Stimulated activated CD4-positive, alpha-beta T cell treated with anti-CD3 and anti-CD28 coated beads, Interleukin-2, amount 100 ng/mL, for 24 hours (primary cell): ENCODE data around the gene CCR8.
"Not testable (repeated sequence)": the region's sequence is repeated elsewhere in the genome, so short reads cannot be mapped to it uniquely, and the experiment has no call there.

Experiments
- DNase-seq, 2 donors: peaks; one replicate each; pipeline ENCODE4 v3.0.0-alpha.2; 2020

The CCR8 gene

GRCh38 chr3:39351134-39351533, 21.6 kb downstream of the CCR8 start:
- DNase-seq = not testable (repeated sequence)

- not testable (repeated sequence) for DNase-seq
Observed at GRCh38 chr3:39353168-39353927, 23.8 kb downstream of the CCR8 start.

GRCh38 chr3:39358333-39358732, 28.8 kb downstream of the CCR8 start:
- DNase-seq = no peak

- DNase-seq = peak in 1 of 2 donors; percentile 33
Observed at GRCh38 chr3:39361252-39361927, 31.9 kb downstream of the CCR8 start.

GRCh38 chr3:39362192-39362591, 32.7 kb downstream of the CCR8 start:
- DNase-seq = no peak

- DNase-seq = no peak
Observed at GRCh38 chr3:39362812-39363211, 33.3 kb downstream of the CCR8 start.

- not testable (repeated sequence) for DNase-seq
Observed at GRCh38 chr3:39370450-39370849, 40.9 kb downstream of the CCR8 start.

- DNase-seq = no peak
Observed at GRCh38 chr3:39372833-39373232, 43.3 kb downstream of the CCR8 start.

GRCh38 chr3:39376959-39377634, 47.6 kb downstream of the CCR8 start:
- DNase-seq = no peak

GRCh38 chr3:39378088-39378487, 48.6 kb downstream of the CCR8 start:
- peak; percentile 59 to 62 for DNase-seq

- no peak for DNase-seq
Observed at GRCh38 chr3:39378957-39379777, 49.7 kb downstream of the CCR8 start.

- no peak for DNase-seq
Observed at GRCh38 chr3:39379778-39380155, 50.3 kb downstream of the CCR8 start.

GRCh38 chr3:39381432-39381831, 51.9 kb downstream of the CCR8 start:
- no peak for DNase-seq
